Spleen (tissue), 7 donors: ENCODE data around the gene GPR89B.
"Not testable (repeated sequence)": the region's sequence is repeated elsewhere in the genome, so short reads cannot be mapped to it uniquely, and the experiment has no call there.

Source experiments
- CTCF ChIP-seq, 11 experiments: fragments of 200-600 bp in 7 of 11; fragments of 450-650 bp in 4 of 11; sonication (generic) in 4 of 11; IDR thresholded peaks in 8 of 11; conservative IDR thresholded peaks in 3 of 11; 1 replicate in 7 of 11; 2 replicates in 4 of 11; pipeline versions ENCODE4 v1.4.0 to v1.8.0; 2016 to 2021; ENCODE audit warnings: antibody characterized with exemption in 11 of 11, inconsistent platforms in 4 of 11, mild to moderate bottlenecking in 1 of 11
- POLR2AphosphoS5 ChIP-seq, 3 donors: sonication (generic); formaldehyde crosslinking; IDR thresholded peaks; one replicate each; pipeline ENCODE4 v1.5.1; 2017; ENCODE audit warnings: antibody characterized with exemption in 3 of 3
- donor health status: DM: no; HTN: no; CAD: no; lungs with moderate emphysema.
- donor health status: DM: no; HTN: no; CAD: no.
- donor health status: DM: no; HTN: no; CAD: no.

- not testable (repeated sequence) for TF ChIP-seq CTCF (IDR thresholded peaks at IDR 0.05 in 8 of 11, conservative IDR thresholded peaks at IDR 0.05 in 3 of 11); POLR2AphosphoS5 (IDR thresholded peaks at IDR 0.05)
These were observed 7.1 kb downstream of the GPR89B start for GRCh38 chr1:147935296-147935695.
